ENCODE results near the gene CERS6.

DNA sequence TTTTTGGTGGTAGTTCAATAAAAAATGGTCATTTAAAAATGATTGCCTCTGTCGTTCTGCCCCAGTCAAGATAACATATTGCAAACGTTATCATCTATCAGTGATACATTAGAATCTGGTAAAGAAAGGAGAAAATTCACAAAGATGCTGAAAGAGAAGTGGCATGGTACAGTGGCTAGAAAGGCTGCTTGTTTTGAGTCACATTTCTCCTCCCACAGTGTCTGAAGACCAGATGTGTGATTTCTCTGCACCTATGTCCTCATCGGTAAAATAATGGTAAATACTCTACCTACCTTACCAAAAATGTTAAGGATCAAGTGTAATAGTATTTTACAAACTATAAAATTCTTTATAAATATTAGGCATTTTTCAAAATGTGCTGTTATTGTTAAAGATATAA lies 270.3 kb downstream of the CERS6 start:
- TF ChIP-seq, protein P1, sequence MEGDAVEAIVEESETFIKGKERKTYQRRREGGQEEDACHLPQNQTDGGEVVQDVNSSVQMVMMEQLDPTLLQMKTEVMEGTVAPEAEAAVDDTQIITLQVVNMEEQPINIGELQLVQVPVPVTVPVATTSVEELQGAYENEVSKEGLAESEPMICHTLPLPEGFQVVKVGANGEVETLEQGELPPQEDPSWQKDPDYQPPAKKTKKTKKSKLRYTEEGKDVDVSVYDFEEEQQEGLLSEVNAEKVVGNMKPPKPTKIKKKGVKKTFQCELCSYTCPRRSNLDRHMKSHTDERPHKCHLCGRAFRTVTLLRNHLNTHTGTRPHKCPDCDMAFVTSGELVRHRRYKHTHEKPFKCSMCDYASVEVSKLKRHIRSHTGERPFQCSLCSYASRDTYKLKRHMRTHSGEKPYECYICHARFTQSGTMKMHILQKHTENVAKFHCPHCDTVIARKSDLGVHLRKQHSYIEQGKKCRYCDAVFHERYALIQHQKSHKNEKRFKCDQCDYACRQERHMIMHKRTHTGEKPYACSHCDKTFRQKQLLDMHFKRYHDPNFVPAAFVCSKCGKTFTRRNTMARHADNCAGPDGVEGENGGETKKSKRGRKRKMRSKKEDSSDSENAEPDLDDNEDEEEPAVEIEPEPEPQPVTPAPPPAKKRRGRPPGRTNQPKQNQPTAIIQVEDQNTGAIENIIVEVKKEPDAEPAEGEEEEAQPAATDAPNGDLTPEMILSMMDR (IDR thresholded peaks at IDR 0.05), result no peak
- no peak for TF ChIP-seq ZFX (IDR thresholded peaks at IDR 0.05; ENCODE audit: borderline replicate concordance)

All from 22Rv1 (cell line).